HCT116 (cell line): ENCODE measurements around the gene RPL7L1. TPM values are rescaled to one million over a fixed set of nuclear protein-coding genes. Genes with fewer than 3 reads are reported as not detected.

Experiments
- ATAC-seq: fragments of 200-7000 bp; cut with Tn5 transposase; 2 replicates; pipeline ENCODE4 v1.9.1; 2020; ENCODE audit warnings: mild to moderate bottlenecking, moderate library complexity
- BruUV-seq: library from RNA; stranded (reverse); fragments of 400-500 nt; replicated peaks from 2 replicates; lab custom pipeline; 2021; lab: Mats Ljungman, UMichigan
- CTCF ChIA-PET: fragments of 300-600 bp; sonication (Branson Sonifier 250); formaldehyde crosslinking; loops from one replicate; lab custom pipeline; 2021; ENCODE audit warnings: antibody characterized with exemption; lab: Charles Lee
- POLR2A ChIA-PET: fragments of 300-600, 350-600 bp; sonication (Branson Sonifier 250); formaldehyde crosslinking; loops from one replicate; lab custom pipeline; 2021; ENCODE audit warnings: antibody characterized with exemption; lab: Charles Lee
- RAD21 ChIA-PET, 2 experiments: fragments of 300-600 bp; sonication (Branson Sonifier 250); formaldehyde crosslinking; loops; one replicate each; lab custom pipeline; 2023; ENCODE audit warnings: low total read pairs in 2 of 2; ENCODE audit not compliant: uncharacterized antibody in 2 of 2, unreplicated experiment in 2 of 2, low non-redundant PET in 1 of 2; lab: Charles Lee
- DNase-seq: peaks from one replicate; pipeline ENCODE4 v3.0.0-alpha.2; 2010; ENCODE audit warnings: low read depth, low spot score
- H2AFZ ChIP-seq: fragments of 200-600 bp; shearing (Covaris generic), sonication (generic); 2 replicates; pipeline ENCODE4 v1.6.1; 2017; ENCODE audit warnings: low read depth, mixed run types, mixed read lengths, antibody characterized with exemption, low read length; ENCODE audit not compliant: poor library complexity, severe bottlenecking
- H3K27ac ChIP-seq: 2 replicates; pipeline ENCODE4 v1.5.1; 2012; ENCODE audit warnings: low read depth, low read length
- H3K27me3 ChIP-seq: fragments of 200-600 bp; sonication (generic); 2 replicates; pipeline ENCODE4 v1.6.1; 2016; ENCODE audit warnings: mixed run types, low read length, mixed read lengths; ENCODE audit not compliant: insufficient read depth
- H3K36me3 ChIP-seq, 2 experiments: fragments of 200-500 bp in 1 of 2; fragments of 200-600 bp in 1 of 2; sonication (Bioruptor generic) in 1 of 2; sonication (generic) in 1 of 2; 2 replicates each; pipeline versions ENCODE4 v1.5.1 to v1.6.1; 2014 to 2016; ENCODE audit warnings: low read length in 2 of 2, inconsistent platforms in 1 of 2, mixed read lengths in 1 of 2, mixed run types in 1 of 2; ENCODE audit not compliant: insufficient read depth in 2 of 2, control insufficient read depth in 1 of 2
- H3K4me1 ChIP-seq, 2 experiments: fragments of 200-600 bp in 1 of 2; sonication (generic) in 1 of 2; 2 replicates each; pipeline versions ENCODE4 v1.5.1 to v1.6.1; 2012 to 2017; ENCODE audit warnings: low read length in 2 of 2, inconsistent platforms in 1 of 2, mild to moderate bottlenecking in 1 of 2, mixed read lengths in 1 of 2, mixed run types in 1 of 2, moderate library complexity in 1 of 2; ENCODE audit not compliant: insufficient read depth in 2 of 2, control insufficient read depth in 1 of 2
- H3K4me2 ChIP-seq: fragments of 200-600 bp; sonication (generic); 2 replicates; pipeline ENCODE4 v1.6.1; 2017; ENCODE audit warnings: mixed run types, low read length, mixed read lengths
- H3K4me3 ChIP-seq, 2 experiments: fragments of 200-600 bp in 1 of 2; sonication (generic) in 1 of 2; replicated peaks in 1 of 2; 2 replicates each; pipeline ENCODE4 v1.5.1; 2011 to 2016; ENCODE audit warnings: low read length in 2 of 2, control low read depth in 1 of 2, low read depth in 1 of 2, mild to moderate bottlenecking in 1 of 2, mixed read lengths in 1 of 2, mixed run types in 1 of 2
- H3K79me2 ChIP-seq: fragments of 200-600 bp; sonication (generic); 2 replicates; pipeline ENCODE4 v1.6.1; 2017; ENCODE audit warnings: mild to moderate bottlenecking, mixed run types, low read length, moderate library complexity, mixed read lengths; ENCODE audit not compliant: insufficient read depth
- H3K9ac ChIP-seq: fragments of 200-600 bp; sonication (generic); 2 replicates; pipeline ENCODE4 v1.6.1; 2016; ENCODE audit warnings: low read length, mixed read lengths
- H3K9me2 ChIP-seq: fragments of 200-600 bp; sonication (generic), shearing (Covaris generic); 2 replicates; pipeline ENCODE4 v1.6.1; 2017; ENCODE audit warnings: mixed run types, mild to moderate bottlenecking, moderate library complexity; ENCODE audit not compliant: insufficient read depth
- H3K9me3 ChIP-seq, 2 experiments: fragments of 200-500 bp in 1 of 2; fragments of 200-600 bp in 1 of 2; sonication (Bioruptor generic) in 1 of 2; sonication (generic) in 1 of 2; 2 replicates each; pipeline ENCODE4 v1.6.1; 2014 to 2017; ENCODE audit warnings: low read length in 2 of 2, mixed read lengths in 2 of 2, inconsistent platforms in 1 of 2, low read depth in 1 of 2, mild to moderate bottlenecking in 1 of 2, mixed run types in 1 of 2, moderate library complexity in 1 of 2; ENCODE audit not compliant: control insufficient read depth in 1 of 2, insufficient read depth in 1 of 2
- H4K20me1 ChIP-seq: fragments of 200-600 bp; sonication (generic), shearing (Covaris generic); 2 replicates; pipeline ENCODE4 v1.6.1; 2017; ENCODE audit warnings: mixed run types, mild to moderate bottlenecking, moderate library complexity; ENCODE audit not compliant: insufficient read depth
- CBX3 ChIP-seq: IDR thresholded peaks from 2 replicates; pipeline ENCODE4 v1.6.1; 2012; ENCODE audit warnings: low read depth
- CTCF ChIP-seq, 3 experiments: fragments of 200-600 bp in 1 of 3; sonication (generic) in 1 of 3; IDR thresholded peaks in 2 of 3; conservative IDR thresholded peaks in 1 of 3; 2 replicates each; pipeline ENCODE4 v1.5.1; 2012 to 2017; ENCODE audit warnings: low read depth in 2 of 3, low read length in 2 of 3, antibody characterized with exemption in 1 of 3, borderline replicate concordance in 1 of 3, control low read depth in 1 of 3, mild to moderate bottlenecking in 1 of 3, mixed read lengths in 1 of 3, mixed run types in 1 of 3, moderate library complexity in 1 of 3; ENCODE audit not compliant: insufficient read depth in 1 of 3
- EGR1 ChIP-seq: IDR thresholded peaks from 2 replicates; pipeline ENCODE4 v1.6.1; 2012; ENCODE audit warnings: low read depth
- ELF1 ChIP-seq: IDR thresholded peaks from 2 replicates; pipeline ENCODE4 v1.6.1; 2012; ENCODE audit warnings: low read depth, borderline replicate concordance
- EZH2 ChIP-seq: fragments of 200-600 bp; sonication (generic); IDR thresholded peaks from 2 replicates; pipeline ENCODE4 v1.6.1; 2017; ENCODE audit warnings: antibody characterized with exemption, mixed run types
- EZH2phosphoT487 ChIP-seq: fragments of 200-600 bp; IDR thresholded peaks from 2 replicates; pipeline ENCODE4 v1.6.1; 2018; ENCODE audit warnings: antibody characterized with exemption, borderline replicate concordance
- JUND ChIP-seq: IDR thresholded peaks from 2 replicates; pipeline ENCODE4 v1.6.1; 2012
- MAX ChIP-seq: IDR thresholded peaks from 2 replicates; pipeline ENCODE4 v1.6.1; 2012
- POLR2A ChIP-seq: IDR thresholded peaks from 2 replicates; pipeline ENCODE4 v1.7.0; 2011; ENCODE audit warnings: borderline replicate concordance; ENCODE audit not compliant: insufficient read depth, insufficient read length; ENCODE audit errors: extremely low read depth
- POLR2AphosphoS5 ChIP-seq: IDR thresholded peaks from 2 replicates; pipeline ENCODE4 v1.6.1; 2011; ENCODE audit warnings: mild to moderate bottlenecking, low read depth, low read length, moderate library complexity
- RAD21 ChIP-seq: IDR thresholded peaks from 2 replicates; pipeline ENCODE4 v1.6.1; 2012; ENCODE audit warnings: low read depth, mild to moderate bottlenecking
- SIN3A ChIP-seq: IDR thresholded peaks from 2 replicates; pipeline ENCODE4 v1.6.1; 2012; ENCODE audit warnings: low read depth
- SP1 ChIP-seq: IDR thresholded peaks from 2 replicates; pipeline ENCODE4 v1.6.1; 2012; ENCODE audit warnings: low read depth
- YY1 ChIP-seq: IDR thresholded peaks from 2 replicates; pipeline ENCODE4 v1.6.1; 2011; ENCODE audit warnings: low read length, low read depth, moderate library complexity, mild to moderate bottlenecking; ENCODE audit not compliant: insufficient replicate concordance; ENCODE audit errors: extremely low read depth
- ZFX ChIP-seq: fragments of 450-650 bp; IDR thresholded peaks from 2 replicates; pipeline ENCODE4 v1.6.1; 2017
- intact Hi-C: fragments of 100-400 bp; cut with micrococcal nuclease; formaldehyde crosslinking; loops from 2 replicates; pipeline ENCODE4 v1.10.0; 2022
- total RNA-seq: library from RNA; stranded (reverse); gene quantifications from one replicate; pipeline ENCODE4 v1.2.1, GENCODE V29; 2021; ENCODE audit not compliant: unreplicated experiment
- TF ChIP-seq, protein P1 (sequence below): IDR thresholded peaks from 2 replicates; pipeline ENCODE4 v1.6.1; 2011; ENCODE audit warnings: mild to moderate bottlenecking, low read length, moderate library complexity; ENCODE audit not compliant: insufficient replicate concordance; ENCODE audit errors: extremely low read depth

RPL7L1 gene
- total RNA-seq, 1 experiment from 2014 or later: 125 TPM

DNA sequence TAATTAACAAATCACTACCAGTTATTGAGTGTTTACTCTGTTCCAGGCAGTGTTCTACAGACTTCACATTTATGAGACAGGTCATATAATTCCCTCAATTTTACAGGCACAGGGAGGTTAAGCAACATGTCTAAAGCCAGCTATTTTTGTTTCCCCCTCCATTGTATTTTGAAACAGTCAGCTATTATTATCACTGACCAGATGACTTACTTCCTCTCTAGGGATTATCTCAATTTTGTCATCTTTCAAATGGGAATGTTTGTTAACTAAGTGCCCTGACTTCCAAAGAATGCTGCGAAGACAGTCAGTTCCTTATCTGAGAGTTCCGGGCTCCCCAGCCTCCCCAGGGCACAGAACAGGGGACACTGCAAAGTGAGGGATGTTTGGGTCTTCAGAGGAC lies 44.2 kb downstream of the RPL7L1 start:
- Histone ChIP-seq H3K9me2 (no peaks in the 10 kb centered on the region), H3K9me3 (no peaks in the 10 kb centered on the region), H3K79me2 (no peaks in the 10 kb centered on the region), H2AFZ (no peak overlapping the region), H3K4me3 (no peak overlapping the region), H3K4me1 (peaks cover 6% of the 10 kb centered on the region in 2 experiments; a peak in 3 of 4 replicates), H3K9ac (no peak overlapping the region), H3K27ac (no peak overlapping the region), H3K4me2 (no peak overlapping the region), H3K27me3 (no peaks in the 10 kb centered on the region)
- no peak for ATAC-seq
- POLR2A ChIA-PET: no interaction called here
- intact Hi-C loops: no loop called here
- RAD21 ChIA-PET: no interaction called here
- TF ChIP-seq RAD21: no peak
- no peak for TF ChIP-seq SP1
- TF ChIP-seq MAX: no peak
- TF ChIP-seq, all 23 proteins: peak for 0
- no peaks in the 10 kb centered on the region for H4K20me1 ChIP-seq
- CTCF ChIA-PET: no interaction called here
- no peak for DNase-seq
- no peaks in the 10 kb centered on the region for H3K36me3 ChIP-seq
- no TSS peak for BruUV-seq

- POLR2A ChIA-PET: no interaction called here
- CTCF ChIA-PET: no interaction called here
- Histone ChIP-seq H2AFZ (no peak overlapping the region), H3K36me3 (no peaks in the 10 kb centered on the region), H4K20me1 (no peaks in the 10 kb centered on the region), H3K27me3 (no peaks in the 10 kb centered on the region), H3K27ac (no peak overlapping the region), H3K4me1 (peaks cover 6 to 12% of the 10 kb centered on the region in 2 experiments; a peak in 3 of 4 replicates), H3K4me2 (no peak overlapping the region), H3K79me2 (peaks cover 8% of the 10 kb centered on the region), H3K4me3 (no peak overlapping the region), H3K9ac (no peak overlapping the region), H3K9me2 (no peaks in the 10 kb centered on the region), H3K9me3 (no peaks in the 10 kb centered on the region)
- no peak for ATAC-seq
- no peak for DNase-seq
- intact Hi-C loops: no loop called here
- BruUV-seq: no TSS peak
- RAD21 ChIA-PET: no interaction called here
- TF ChIP-seq CTCF (IDR thresholded peaks at IDR 0.05 in 2 of 3, conservative IDR thresholded peaks at IDR 0.05 in 1 of 3; ENCODE audit: borderline replicate concordance in 1 of 3, insufficient read depth in 1 of 3, low read depth in 2 of 3, low read length in 2 of 3) (no peak), SP1 (no peak), YY1 (no peak), MAX (no peak), CBX3 (no peak), EZH2phosphoT487 (no peak), SIN3A (no peak), POLR2AphosphoS5 (no peak), POLR2A (no peak), EGR1 (no peak), RAD21 (no peak), ELF1 (no peak), ZFX (no peak), JUND (no peak), EZH2 (no peak)
- TF ChIP-seq, protein P1, sequence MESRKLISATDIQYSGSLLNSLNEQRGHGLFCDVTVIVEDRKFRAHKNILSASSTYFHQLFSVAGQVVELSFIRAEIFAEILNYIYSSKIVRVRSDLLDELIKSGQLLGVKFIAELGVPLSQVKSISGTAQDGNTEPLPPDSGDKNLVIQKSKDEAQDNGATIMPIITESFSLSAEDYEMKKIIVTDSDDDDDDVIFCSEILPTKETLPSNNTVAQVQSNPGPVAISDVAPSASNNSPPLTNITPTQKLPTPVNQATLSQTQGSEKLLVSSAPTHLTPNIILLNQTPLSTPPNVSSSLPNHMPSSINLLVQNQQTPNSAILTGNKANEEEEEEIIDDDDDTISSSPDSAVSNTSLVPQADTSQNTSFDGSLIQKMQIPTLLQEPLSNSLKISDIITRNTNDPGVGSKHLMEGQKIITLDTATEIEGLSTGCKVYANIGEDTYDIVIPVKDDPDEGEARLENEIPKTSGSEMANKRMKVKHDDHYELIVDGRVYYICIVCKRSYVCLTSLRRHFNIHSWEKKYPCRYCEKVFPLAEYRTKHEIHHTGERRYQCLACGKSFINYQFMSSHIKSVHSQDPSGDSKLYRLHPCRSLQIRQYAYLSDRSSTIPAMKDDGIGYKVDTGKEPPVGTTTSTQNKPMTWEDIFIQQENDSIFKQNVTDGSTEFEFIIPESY: no peak
Observed at GRCh38 chr6:42925248-42925857, 45.9 kb downstream of the RPL7L1 start.
